D721Med (cell line): Measurements from ENCODE around the gene CHMP1B.

Source experiments
- DNase-seq: peaks from one replicate; pipeline ENCODE4 v3.0.0; 2011; ENCODE audit warnings: low spot score; ENCODE audit not compliant: insufficient read length
- FAIRE-seq: peaks from 2 replicates; lab custom pipeline; 2011; peaks lifted over from hg19 to GRCh38; lab: Jason Lieb, UNC
- TF ChIP-seq, protein P1 (sequence below): IDR thresholded peaks from 2 replicates; pipeline ENCODE4 v1.5.1; 2012; ENCODE audit warnings: mild to moderate bottlenecking, control low read depth; ENCODE audit not compliant: insufficient read depth; ENCODE audit errors: missing control alignments

CHMP1B gene

DNA sequence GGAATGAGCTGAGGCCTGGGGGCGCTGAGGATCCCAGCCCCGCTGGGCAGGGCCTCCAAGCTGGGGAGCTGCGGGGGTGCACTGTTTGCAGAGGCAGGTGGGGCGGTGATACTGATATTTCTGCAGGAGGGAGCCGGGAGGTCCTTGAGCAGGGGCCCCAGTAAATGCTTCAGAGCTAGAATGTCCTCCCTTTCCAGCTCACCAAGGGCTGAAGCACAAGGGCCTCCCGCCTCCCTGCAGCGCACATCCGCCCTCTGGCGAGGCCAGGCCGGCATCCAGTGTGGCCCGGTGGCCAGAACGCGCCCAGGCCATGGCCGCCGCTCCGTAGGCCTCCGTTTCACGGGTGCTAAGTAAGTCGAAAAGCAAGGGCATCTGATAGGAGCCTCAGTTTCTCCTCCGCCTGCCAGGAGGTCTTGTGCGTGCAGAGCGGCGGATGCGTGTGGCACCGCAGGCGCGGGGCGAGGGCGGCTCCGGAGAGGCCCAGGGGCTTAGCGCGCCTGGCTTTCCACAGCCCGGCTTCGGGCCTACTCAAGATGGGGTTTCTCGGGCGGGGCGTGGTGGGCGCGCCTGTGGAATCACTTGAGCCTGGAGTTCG lies 29.5 kb upstream of the CHMP1B start:
- TF ChIP-seq, protein P1, sequence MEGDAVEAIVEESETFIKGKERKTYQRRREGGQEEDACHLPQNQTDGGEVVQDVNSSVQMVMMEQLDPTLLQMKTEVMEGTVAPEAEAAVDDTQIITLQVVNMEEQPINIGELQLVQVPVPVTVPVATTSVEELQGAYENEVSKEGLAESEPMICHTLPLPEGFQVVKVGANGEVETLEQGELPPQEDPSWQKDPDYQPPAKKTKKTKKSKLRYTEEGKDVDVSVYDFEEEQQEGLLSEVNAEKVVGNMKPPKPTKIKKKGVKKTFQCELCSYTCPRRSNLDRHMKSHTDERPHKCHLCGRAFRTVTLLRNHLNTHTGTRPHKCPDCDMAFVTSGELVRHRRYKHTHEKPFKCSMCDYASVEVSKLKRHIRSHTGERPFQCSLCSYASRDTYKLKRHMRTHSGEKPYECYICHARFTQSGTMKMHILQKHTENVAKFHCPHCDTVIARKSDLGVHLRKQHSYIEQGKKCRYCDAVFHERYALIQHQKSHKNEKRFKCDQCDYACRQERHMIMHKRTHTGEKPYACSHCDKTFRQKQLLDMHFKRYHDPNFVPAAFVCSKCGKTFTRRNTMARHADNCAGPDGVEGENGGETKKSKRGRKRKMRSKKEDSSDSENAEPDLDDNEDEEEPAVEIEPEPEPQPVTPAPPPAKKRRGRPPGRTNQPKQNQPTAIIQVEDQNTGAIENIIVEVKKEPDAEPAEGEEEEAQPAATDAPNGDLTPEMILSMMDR: no peak
- FAIRE-seq (no peak), DNase-seq (no peak)

- no peak for DNase-seq
- FAIRE-seq: no peak
- TF ChIP-seq, protein P1: no peak
These were observed 27.7 kb upstream of the CHMP1B start for GRCh38 chr18:11823545-11823944.

DNA sequence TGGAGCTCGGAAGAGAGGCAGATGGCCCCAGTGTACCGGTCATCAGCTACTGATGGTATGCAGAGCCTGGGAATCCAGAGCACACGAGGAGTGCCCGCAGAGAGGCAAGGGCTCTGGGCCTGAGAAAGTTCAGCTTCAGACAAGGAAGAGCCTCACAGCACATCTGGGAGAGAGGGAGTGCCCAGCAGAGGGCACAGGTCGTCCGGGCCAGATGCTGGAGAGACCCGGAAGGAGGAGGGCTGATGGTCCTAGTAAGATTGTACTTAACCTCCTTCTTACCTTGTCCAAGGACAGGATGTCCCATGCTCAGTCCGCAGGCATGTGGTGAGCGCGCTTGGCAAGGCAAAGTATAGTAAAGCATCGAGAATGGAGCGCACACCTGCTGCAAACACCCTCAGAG lies 24.4 kb upstream of the CHMP1B start:
- no peak for FAIRE-seq
- no peak for DNase-seq
- TF ChIP-seq, protein P1: no peak

GRCh38 chr18:11828786-11829432 lies 22.3 kb upstream of the CHMP1B start:
- FAIRE-seq (no peak), DNase-seq (no peak)
- TF ChIP-seq, protein P1: no peak

DNA sequence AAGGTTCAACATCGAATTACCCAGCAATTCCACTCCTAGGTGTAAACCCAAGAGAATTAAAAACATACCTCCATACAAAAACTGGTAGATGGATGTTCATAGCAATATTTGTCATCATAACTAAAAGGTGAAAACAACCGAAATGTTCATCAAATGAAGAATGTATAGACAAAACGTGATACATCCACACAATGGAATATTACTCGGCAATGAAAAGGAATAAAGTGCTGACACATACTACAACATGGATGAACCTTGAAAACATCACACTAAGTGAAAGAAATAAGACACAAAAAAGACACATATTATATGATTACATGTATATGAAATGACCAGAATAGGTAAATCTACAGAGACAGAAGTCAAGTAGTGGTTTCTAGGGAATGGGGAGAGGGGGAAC lies 20.6 kb upstream of the CHMP1B start:
- DNase-seq (no peak), FAIRE-seq (no peak)
- TF ChIP-seq, protein P1: no peak

DNA sequence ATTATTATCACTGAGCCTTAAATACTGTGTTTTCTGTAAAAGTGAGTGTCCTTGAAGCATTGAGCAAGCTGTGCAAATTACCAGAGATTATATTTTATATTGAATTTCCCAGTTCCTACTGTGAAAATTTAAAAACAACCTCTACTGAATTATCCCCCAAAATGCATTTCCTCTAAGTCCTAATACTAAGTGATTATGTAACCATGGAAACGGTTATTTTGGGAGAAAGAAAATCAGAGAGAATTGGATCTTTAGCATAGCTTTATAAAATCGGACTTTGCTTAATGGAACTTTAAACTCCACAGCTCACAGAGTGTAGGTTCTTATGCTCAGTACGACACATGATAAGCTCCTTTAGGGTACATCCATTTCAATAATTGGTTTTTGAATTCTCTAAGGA lies 19.3 kb upstream of the CHMP1B start:
- TF ChIP-seq, protein P1: no peak
- no peak for FAIRE-seq
- no peak for DNase-seq

DNA sequence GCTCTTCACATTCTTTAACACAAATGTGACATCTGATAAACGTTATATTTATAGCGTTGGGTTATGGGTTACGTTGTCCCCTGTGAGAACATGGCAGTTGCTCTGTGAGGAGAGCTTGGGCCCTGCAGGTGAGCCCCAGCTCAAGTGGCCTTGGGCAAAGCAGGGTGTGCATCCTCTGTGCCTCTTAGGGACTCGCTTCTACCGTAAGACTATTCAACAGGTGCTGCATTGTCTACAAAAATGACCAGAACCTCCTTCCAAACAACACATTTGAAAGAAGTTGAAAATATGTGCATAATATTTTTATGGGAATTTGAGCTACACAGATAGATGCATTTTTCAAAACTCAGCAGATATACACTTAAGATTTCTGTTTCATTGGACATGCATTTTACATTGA lies 16.4 kb upstream of the CHMP1B start:
- FAIRE-seq (no peak), DNase-seq (no peak)
- TF ChIP-seq, protein P1: no peak
